ENCODE results near the gene CCDC60. TPM values are rescaled to one million over a fixed set of nuclear protein-coding genes. Genes with fewer than 3 reads are reported as not detected.

Gene CCDC60
- polyA plus RNA-seq, 1 experiment = not detected

GRCh38 chr12:119296535-119296934 lies 38.0 kb upstream of the CCDC60 start:
- TF ChIP-seq CTCF (IDR thresholded peaks at IDR 0.05; ENCODE audit: low read depth, low read length) = no peak
- H3K27me3 ChIP-seq (ENCODE audit: control insufficient read depth, insufficient read depth, low read length) = no peaks in the 10 kb centered on the region
- H3K27ac ChIP-seq (ENCODE audit: low read depth, low read length) = no peak overlapping the region
- no peak overlapping the region for H3K4me3 ChIP-seq (ENCODE audit: low read depth, low read length)
- H3K9me3 ChIP-seq (ENCODE audit: control insufficient read depth, insufficient read depth, low read length) = peaks cover 13% of the 10 kb centered on the region
- no peak for DNase-seq (ENCODE audit: low read depth, low spot score)
- CTCF ChIA-PET = no interaction called here
- POLR2A ChIA-PET = no interaction called here

GRCh38 chr12:119299130-119299529 lies 35.4 kb upstream of the CCDC60 start:
- ChIA-PET CTCF (no interaction called here), POLR2A (no interaction called here)
- Histone ChIP-seq H3K9me3 (ENCODE audit: control insufficient read depth, insufficient read depth, low read length) (peaks cover 22% of the 10 kb centered on the region), H3K4me3 (ENCODE audit: low read depth, low read length) (no peak overlapping the region), H3K27ac (ENCODE audit: low read depth, low read length) (no peak overlapping the region), H3K27me3 (ENCODE audit: control insufficient read depth, insufficient read depth, low read length) (no peaks in the 10 kb centered on the region)
- no peak for DNase-seq (ENCODE audit: low read depth, low spot score)
- no peak for TF ChIP-seq CTCF (IDR thresholded peaks at IDR 0.05; ENCODE audit: low read depth, low read length)

GRCh38 chr12:119301379-119301778 lies 33.1 kb upstream of the CCDC60 start:
- Histone ChIP-seq H3K9me3 (ENCODE audit: control insufficient read depth, insufficient read depth, low read length) (peaks cover 27% of the 10 kb centered on the region), H3K27ac (ENCODE audit: low read depth, low read length) (no peak overlapping the region), H3K27me3 (ENCODE audit: control insufficient read depth, insufficient read depth, low read length) (no peaks in the 10 kb centered on the region), H3K4me3 (ENCODE audit: low read depth, low read length) (no peak overlapping the region)
- ChIA-PET POLR2A (no interaction called here), CTCF (no interaction called here)
- TF ChIP-seq CTCF (IDR thresholded peaks at IDR 0.05; ENCODE audit: low read depth, low read length) = no peak
- no peak for DNase-seq (ENCODE audit: low read depth, low spot score)

GRCh38 chr12:119302451-119303080 lies 32.0 kb upstream of the CCDC60 start:
- no peak overlapping the region for H3K4me3 ChIP-seq (ENCODE audit: low read depth, low read length)
- DNase-seq (ENCODE audit: low read depth, low spot score) = no peak
- peaks cover 26% of the 10 kb centered on the region for H3K9me3 ChIP-seq (ENCODE audit: control insufficient read depth, insufficient read depth, low read length)
- H3K27ac ChIP-seq (ENCODE audit: low read depth, low read length) = no peak overlapping the region
- no peaks in the 10 kb centered on the region for H3K27me3 ChIP-seq (ENCODE audit: control insufficient read depth, insufficient read depth, low read length)
- no peak for TF ChIP-seq CTCF (IDR thresholded peaks at IDR 0.05; ENCODE audit: low read depth, low read length)
- POLR2A ChIA-PET = no interaction called here
- CTCF ChIA-PET = no interaction called here

- Histone ChIP-seq H3K9me3 (ENCODE audit: control insufficient read depth, insufficient read depth, low read length) (peaks cover 39% of the 10 kb centered on the region), H3K27ac (ENCODE audit: low read depth, low read length) (no peak overlapping the region), H3K4me3 (ENCODE audit: low read depth, low read length) (no peak overlapping the region), H3K27me3 (ENCODE audit: control insufficient read depth, insufficient read depth, low read length) (no peaks in the 10 kb centered on the region)
- TF ChIP-seq CTCF (IDR thresholded peaks at IDR 0.05; ENCODE audit: low read depth, low read length) = no peak
- no peak for DNase-seq (ENCODE audit: low read depth, low spot score)
- CTCF ChIA-PET = interaction anchor here (0.6 kb wide), 1 partner anchor 236 kb away, joined by 3 read pairs; no protein-coding TSS in a partner anchor
- POLR2A ChIA-PET = no interaction called here
These were observed 27.9 kb upstream of the CCDC60 start for GRCh38 chr12:119306593-119306992.

Measured in AG04450 (cell line).